HEK293T (cell line): ENCODE data around the gene PTPRD.

Source experiments
- ARNT ChIP-seq: fragments of 450-650 bp; IDR thresholded peaks from 2 replicates; pipeline ENCODE4 v1.6.1; 2017; ENCODE audit warnings: mild to moderate bottlenecking
- BHLHE40 ChIP-seq: fragments of 450-650 bp; IDR thresholded peaks from 2 replicates; pipeline ENCODE4 v1.6.1; 2016; ENCODE audit warnings: mild to moderate bottlenecking, moderate library complexity, borderline replicate concordance
- CTBP1 ChIP-seq: fragments of 450-650 bp; IDR thresholded peaks from 2 replicates; pipeline ENCODE4 v1.6.1; 2016; ENCODE audit warnings: borderline replicate concordance
- ELF4 ChIP-seq: fragments of 450-650 bp; IDR thresholded peaks from 2 replicates; pipeline ENCODE4 v1.6.1; 2017; ENCODE audit warnings: antibody characterized with exemption
- FOXA1 ChIP-seq: fragments of 450-650 bp; IDR thresholded peaks from 2 replicates; pipeline ENCODE4 v1.6.1; 2016; ENCODE audit warnings: mild to moderate bottlenecking
- FOXK2 ChIP-seq: fragments of 450-650 bp; IDR thresholded peaks from 2 replicates; pipeline ENCODE4 v1.6.1; 2016; ENCODE audit warnings: mild to moderate bottlenecking
- HDGF ChIP-seq: fragments of 450-650 bp; IDR thresholded peaks from 2 replicates; pipeline ENCODE4 v1.6.1; 2017; ENCODE audit warnings: antibody characterized with exemption, borderline replicate concordance
- L3MBTL2 ChIP-seq: fragments of 450-650 bp; conservative IDR thresholded peaks from 2 replicates; pipeline ENCODE4 v1.6.1; 2016; ENCODE audit warnings: mild to moderate bottlenecking
- LEF1 ChIP-seq: fragments of 450-650 bp; IDR thresholded peaks from 2 replicates; pipeline ENCODE4 v1.6.1; 2017; ENCODE audit warnings: mild to moderate bottlenecking, borderline replicate concordance
- NFRKB ChIP-seq: fragments of 450-650 bp; IDR thresholded peaks from 2 replicates; pipeline ENCODE4 v1.6.1; 2016; ENCODE audit warnings: mild to moderate bottlenecking, moderate library complexity
- SP1 ChIP-seq: fragments of 450-650 bp; IDR thresholded peaks from 2 replicates; pipeline ENCODE4 v1.6.1; 2017
- SUZ12 ChIP-seq: fragments of 450-650 bp; IDR thresholded peaks from 2 replicates; pipeline ENCODE4 v1.6.1; 2016; ENCODE audit warnings: mild to moderate bottlenecking
- TARDBP ChIP-seq: fragments of 450-650 bp; IDR thresholded peaks from 2 replicates; pipeline ENCODE4 v1.6.1; 2016
- TF ChIP-seq, protein P1 (sequence below): fragments of 450-650 bp; IDR thresholded peaks from 2 replicates; pipeline ENCODE4 v1.6.1; 2016

DNA sequence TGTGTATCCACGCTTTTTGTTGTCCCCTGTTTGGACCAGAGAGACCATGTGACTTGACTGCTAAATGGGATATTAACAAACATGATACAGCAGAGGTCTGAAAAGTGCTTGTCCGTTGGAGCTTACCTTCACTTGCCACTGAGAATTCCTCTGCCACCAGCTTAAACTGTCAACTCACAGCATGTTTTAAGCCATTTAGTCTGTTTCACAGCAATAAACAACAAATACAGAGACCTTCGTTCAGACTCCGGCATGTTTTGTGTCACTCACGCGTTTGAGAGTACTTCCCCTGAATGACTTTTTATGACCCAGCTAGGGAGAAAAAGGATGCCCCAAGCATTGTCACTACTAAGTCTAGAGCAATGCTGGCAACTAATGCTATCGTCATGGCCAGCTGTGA is 173.8 kb downstream of the PTPRD start:
- TF ChIP-seq, protein P1, sequence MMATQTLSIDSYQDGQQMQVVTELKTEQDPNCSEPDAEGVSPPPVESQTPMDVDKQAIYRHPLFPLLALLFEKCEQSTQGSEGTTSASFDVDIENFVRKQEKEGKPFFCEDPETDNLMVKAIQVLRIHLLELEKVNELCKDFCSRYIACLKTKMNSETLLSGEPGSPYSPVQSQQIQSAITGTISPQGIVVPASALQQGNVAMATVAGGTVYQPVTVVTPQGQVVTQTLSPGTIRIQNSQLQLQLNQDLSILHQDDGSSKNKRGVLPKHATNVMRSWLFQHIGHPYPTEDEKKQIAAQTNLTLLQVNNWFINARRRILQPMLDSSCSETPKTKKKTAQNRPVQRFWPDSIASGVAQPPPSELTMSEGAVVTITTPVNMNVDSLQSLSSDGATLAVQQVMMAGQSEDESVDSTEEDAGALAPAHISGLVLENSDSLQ: no peak
- TF ChIP-seq ARNT (no peak), BHLHE40 (no peak), L3MBTL2 (no peak), TARDBP (no peak), ELF4 (no peak), LEF1 (no peak), HDGF (no peak), FOXA1 (no peak), SUZ12 (no peak), FOXK2 (no peak), CTBP1 (no peak), SP1 (no peak), NFRKB (no peak)
